NAMALWA (cell line): ENCODE results near the gene GYG1.

Experiments used
- DNase-seq: peaks from one replicate; pipeline ENCODE4 v3.0.0-alpha.2; 2015; ENCODE audit warnings: low spot score

The GYG1 gene

DNA sequence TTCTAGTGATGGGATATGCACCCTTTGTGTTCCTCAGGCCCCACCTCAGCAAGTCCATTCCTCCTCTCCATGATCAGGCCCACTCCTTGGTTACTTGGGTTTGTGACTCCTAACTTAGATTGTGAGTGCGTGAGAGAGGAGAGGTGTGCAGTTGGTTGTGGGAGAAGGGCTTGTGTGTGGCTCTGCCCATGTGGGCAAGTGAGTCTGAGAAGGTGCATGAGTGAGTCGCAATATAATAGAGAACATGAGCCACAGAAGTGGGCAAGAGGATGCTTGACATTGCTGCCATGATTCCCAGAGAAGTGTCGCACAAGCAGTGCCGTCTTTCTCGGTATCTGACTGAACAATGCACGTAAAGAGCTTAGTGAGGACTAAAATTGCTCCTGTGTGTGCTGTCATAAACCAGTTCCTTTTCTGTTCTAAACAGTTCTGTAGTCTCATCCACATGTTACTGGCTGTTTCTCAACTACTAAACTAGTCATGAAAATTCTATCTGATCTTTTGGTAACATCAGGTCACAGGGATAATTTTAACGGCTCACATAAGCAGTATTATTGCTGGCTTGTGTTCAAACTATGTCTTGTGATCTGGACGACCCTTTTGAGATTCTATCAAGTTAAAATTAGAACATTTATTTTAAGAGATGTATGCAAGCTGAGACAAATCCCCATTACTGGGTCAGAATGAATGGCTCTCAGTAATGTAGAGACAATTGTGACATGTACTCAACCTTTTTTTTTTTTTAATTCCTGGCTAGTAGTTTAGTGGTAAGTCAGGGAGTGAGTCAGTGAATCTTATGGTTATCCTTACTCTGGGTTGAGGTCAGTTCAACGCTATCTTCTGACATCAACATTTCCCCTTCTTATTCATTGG lies 25.6 kb downstream of the GYG1 start:
- DNase-seq = no peak

DNA sequence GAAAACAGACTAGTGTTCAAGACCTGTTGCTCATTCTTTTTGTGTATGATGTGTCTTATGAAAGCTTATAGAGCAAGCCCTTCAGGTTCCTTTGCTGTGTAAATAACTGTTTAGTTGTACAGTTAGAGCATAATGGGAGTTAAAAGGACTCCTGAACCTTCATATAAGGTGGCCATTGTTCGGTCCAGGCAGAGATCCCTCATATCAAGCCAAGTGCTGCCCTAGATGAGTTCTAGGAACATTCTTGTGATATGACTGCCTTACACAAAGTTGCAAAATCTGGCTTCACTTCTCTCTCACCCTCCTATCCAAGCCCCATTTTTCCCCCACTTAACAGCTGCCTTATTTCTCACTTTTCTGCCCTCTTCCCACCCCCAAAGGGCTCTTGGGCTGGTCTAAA lies 26.9 kb downstream of the GYG1 start:
- no peak for DNase-seq

DNA sequence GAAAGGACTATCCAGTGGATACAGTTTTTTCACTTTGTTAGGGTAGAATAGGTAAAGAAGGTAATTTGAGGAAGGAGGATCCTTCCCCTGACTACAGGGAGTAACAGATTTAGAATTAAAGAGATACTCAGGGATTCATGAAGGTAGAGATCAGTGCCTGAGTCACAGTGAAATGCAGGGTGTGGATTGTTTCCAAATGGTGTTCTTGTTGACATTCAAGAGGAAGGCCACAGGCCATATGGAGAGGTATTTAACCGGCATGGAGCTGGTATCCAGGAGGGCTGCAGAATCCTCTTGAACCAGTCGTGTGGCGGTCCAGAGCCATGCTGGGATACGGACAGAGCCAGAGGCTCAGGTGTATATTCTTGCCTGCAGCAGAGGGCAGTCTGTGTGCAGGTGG lies 28.2 kb downstream of the GYG1 start:
- DNase-seq = no peak

DNA sequence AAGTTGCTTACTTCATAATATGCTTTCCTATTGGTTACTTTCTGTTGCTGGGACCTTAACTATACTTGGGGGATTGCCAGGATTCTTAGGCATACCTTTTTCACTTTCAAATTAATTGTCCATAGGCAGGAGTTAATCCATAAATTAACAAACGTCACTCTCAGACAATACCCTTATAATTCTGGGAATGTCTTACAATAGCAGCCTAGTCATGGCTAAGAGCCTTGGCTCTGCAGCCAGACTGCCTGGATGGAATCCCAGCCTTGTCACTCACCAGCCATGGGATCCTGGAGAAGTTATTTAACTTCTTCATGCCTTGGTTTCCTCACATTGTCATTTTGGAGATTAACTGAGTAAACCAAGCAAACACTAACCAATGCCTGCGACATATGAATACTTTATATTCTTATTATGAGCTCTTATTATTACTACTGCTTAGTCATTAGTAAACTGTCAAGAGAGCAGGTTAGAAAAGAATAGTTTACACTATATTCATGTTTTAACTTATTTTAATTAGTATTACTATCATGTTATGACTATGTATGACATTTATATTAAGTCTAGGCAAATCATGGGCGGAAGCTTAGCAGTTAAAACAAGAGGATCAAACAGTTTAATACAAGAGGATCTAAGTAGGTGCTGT lies 29.0 kb downstream of the GYG1 start:
- DNase-seq = no peak

DNA sequence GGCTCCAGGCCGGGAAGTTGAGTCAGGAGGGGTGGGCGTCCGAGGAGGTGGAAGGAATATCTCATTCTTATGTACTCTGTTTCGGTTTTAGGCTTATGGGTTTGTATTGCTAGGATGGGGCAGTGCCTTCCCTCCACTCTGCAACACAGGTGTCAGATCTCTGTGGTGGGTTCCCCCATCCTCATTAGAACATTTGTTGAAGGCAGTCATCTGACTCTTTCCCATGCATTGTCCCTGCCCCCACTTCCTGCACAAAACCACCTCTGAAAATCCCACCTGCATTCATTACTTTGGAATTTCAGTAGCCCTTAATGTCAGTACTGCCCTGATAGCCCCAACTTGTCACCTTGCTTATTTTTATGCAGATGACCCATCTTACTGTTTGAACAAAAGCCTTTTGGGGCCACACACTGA lies 29.5 kb downstream of the GYG1 start:
- no peak for DNase-seq

DNA sequence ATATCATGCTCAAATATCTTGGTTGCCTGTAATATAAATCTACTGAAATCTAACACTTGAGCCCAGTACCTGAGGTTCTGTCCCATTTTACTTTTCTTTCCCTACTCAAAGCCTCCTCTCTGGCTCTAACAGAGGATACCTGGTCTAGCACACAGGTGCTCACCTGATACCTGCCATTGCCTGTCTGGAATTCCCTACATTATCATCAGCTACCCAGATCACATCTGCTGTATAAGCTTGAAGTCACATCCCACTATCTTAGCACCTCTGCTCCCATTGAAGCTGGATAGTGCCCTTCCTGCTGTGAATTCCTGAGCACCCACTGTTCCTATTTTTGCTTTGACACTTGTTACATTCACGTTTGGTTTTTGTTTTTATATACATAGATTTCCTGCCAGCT lies 30.5 kb downstream of the GYG1 start:
- DNase-seq = no peak

DNA sequence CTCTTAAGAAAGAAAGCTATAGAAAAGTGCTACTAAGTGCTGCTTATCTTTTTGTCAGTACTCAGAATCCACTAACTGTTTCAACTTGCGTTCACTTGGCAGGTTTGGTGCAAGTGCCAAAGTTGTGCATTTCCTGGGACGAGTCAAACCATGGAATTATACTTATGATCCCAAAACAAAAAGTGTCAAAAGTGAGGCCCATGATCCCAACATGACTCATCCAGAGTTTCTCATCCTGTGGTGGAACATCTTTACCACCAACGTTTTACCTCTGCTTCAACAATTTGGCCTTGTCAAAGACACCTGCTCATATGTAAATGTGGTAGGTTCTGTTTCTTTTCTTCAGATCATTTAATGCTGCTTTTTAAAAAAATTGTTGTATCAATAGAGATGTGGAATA lies 32.6 kb downstream of the GYG1 start:
- no peak for DNase-seq

DNA sequence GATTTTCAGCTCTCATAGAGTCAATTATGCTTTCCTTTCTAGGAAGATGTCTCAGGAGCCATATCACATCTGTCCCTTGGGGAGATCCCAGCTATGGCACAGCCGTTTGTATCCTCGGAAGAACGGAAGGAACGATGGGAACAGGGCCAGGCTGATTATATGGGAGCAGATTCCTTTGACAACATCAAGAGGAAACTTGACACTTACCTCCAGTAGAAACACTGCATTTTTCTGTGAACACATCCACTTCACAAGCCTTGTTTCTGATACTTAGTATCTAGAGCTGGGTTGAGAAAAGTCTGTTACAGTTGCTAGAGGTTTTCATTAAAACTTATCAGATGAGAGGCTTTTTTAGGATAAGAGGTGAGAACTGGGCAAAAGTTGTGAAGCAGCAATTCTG lies 35.4 kb downstream of the GYG1 start:
- no peak for DNase-seq

DNA sequence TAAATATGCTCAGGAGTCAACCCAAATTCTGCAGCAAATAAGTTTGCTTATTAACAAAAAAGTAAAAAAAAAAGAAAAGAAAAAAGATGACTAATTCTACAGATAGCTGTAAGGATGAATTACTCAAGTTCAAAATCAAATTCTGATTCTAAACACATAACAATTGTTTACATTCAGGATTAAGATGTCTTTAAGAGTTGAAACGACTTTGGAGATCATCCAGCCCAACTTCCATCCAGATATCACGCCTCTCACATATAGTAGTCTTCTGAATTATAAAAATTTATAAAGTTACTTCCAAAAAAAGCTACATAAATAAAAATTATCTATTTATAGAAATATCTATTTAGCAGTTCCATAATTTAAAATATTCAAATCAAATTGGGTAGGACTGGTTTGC lies 39.8 kb downstream of the GYG1 start:
- DNase-seq = no peak

DNA sequence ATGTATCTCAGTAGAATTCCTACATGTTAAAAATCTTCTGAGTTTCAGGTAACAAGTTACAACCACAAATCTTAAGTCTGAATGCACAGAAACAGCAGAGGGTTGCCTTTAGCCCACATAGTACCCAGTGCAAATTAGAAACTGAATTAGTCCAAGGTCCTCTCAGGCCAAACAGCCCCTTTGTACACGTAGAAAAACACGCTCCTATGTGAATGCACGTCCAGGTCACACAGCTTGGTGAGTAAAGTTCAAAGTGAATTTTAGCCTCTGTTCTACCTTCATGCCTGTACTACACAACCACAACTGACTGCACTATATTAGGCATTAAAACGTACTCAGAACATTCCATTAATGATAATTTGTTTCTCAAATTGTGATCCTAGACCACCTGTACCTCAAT lies 46.3 kb downstream of the GYG1 start:
- DNase-seq = no peak

DNA sequence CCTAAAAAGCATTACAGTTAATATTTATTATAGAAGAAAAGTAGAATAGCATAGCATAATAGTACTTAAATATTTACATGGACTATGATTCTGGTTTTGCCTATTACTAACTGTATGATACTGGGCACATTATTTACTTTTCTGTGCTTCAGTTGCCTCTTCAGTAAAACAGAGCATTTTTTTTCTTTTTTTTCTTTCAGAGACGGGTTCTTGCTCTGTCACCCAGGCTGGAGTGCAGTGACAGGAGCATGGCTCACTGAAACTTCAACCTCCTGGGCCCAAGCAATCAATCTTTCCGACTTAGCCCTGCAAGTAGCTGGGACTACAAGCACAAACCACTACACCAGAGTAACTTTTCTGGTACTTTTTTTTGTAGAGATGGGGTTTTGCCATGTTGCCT lies 47.0 kb downstream of the GYG1 start:
- DNase-seq = no peak

DNA sequence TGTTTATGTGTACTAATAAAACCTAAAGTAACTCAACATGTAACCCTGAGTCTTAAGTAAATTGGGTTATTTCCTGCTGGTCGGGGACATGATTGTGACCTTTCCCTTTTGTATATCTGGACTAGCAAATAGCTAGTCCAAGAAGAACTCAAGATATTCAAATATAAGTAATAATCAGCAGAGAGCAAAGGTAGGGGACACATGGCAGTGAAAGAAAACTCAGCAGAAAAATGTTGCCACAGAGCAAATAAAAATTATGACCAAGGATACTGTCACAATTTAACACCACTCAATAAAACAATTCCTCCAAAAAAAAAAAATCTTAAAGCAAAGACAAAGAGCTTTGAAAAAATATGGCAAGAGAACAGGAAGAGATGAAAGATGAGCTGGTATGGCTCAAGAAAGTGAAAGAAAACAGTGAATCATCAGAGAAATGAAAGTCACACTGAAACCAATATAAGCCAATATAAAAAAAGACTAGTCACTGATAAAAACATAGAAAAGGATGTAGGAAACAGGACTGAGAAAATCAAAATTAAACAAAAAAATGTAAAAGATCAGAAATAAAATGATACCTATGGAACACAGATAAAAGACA lies 51.5 kb downstream of the GYG1 start:
- DNase-seq = no peak

DNA sequence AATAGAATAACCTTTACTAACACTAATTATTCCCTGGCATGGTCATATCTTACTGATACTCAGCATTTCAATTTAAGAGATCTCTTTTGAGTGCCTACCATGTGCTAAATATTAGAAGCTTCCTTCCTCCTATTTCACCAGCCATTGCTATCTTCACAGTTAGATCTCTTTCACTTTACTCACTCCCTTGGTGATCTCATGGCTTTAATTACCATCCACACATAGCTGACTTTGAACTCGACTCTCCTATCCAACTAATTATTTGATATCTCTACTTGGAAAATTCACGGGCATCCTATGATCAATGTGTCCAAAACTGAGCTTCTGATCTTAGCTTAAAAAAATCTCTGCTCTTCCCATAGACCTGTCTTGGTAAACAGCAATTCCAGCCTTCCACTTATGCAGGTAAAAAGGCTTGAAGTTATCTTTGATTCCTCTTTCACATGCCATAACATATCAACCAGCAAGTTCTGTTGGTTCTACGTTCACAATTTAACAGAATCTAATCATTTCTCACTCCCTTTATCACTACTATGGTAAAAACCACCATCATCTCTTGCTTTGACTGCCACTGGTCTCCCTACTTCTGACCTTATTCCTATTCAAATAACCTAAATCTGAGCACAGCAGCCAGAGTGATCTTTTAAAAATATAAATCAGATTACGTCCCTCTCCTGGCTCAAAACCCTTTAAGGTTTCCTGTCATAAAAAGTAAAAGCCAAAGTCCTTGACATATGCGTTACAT lies 53.2 kb downstream of the GYG1 start:
- DNase-seq = no peak

DNA sequence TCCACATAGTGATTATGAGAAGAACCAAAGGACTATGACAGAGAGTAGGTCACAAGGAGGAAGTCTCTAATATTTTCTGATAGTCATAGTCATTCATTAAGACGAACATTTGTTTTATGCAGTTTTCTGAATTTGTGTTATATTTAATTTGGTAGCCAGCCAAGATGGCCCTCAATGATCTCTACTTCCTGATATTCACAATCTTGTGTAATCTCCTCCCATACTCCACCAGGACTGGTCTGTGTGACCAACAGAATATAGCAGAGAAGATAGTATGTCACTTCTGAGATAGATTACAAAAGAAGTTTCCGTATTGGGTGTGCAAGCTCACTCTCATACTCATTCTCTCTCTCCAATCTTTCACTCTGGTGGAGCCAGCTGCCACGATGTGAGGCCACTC lies 64.2 kb downstream of the GYG1 start:
- no peak for DNase-seq

DNA sequence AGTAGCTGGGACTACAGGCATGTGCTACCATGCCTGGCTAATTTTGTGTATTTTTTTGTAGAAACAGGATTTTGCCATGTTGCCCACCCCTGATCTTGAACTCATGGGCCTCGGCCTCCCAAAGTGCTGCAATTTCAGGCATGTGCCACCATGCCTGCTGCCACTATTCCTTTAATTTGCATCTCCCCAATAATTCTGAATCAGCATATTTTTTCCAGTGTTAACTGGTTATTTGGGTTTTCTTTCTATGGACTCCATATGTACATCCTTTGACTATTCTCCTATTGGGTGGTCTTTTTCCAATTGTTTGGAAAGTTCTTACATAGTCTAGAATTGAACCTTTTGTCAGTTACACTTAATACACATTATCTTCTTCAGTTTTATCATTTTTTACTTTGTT lies 66.9 kb downstream of the GYG1 start:
- DNase-seq = no peak

DNA sequence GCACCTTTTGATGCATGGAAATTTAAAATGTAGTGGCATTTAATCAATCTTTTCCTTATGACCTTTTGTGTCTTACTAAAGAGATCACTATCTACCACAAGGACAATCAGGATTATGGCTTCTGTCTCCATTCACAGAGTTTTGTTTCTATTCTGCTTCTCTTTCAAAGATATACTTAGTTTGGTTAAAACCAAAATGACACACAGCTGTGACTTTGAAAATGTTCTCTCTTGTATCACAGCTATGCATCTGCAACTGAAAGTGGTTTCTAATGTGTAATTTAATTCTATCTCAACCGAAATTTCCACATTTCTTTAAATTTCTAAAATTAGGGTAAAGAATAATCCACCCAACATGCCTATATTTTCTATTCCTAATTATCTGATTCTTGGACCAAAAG lies 67.3 kb downstream of the GYG1 start:
- DNase-seq = no peak

DNA sequence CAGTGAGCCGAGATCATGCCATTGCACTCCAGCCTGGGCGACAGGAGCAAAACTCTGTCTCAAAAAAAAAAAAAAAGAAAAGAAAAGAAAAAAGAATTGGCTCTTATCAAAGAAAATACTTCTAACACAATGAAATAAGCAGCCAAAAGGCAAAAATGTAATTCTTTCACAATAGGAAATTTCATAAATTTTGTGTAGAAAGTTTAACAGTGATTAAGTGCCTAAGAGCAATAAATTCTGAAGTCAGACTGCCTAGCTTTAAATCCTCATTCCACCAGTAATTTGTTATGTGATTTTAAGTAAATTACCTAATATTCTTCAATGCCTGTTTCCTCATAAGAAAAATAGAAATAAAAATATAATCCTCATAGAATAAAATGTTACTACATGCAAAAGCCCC lies 70.4 kb downstream of the GYG1 start:
- no peak for DNase-seq

DNA sequence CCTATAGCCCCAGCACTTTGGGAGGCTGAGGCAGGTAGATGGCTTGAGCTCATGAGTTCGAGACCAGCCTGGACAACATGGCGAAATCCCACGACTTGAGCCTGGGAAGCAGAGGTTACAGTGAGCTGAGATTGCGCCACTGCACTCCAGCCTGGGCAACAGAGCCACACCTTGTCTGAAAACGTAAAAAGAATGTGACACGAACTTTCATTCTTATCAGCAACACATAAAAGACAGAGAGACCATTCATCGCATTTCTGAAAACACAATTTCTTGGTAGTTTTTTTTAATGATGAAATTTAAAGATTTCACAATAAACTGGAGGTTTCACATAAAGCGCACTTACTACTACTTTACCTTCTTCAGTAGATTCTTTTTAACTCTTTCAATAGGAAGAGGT lies 76.5 kb downstream of the GYG1 start:
- DNase-seq = no peak
